SK-N-SH treated with all-trans-retinoic acid at 6 μM for 48 hours (cell line): ENCODE results near the gene LY6G5C.

Source experiments
- ATAC-seq: fragments of 200-7000 bp; cut with Tn5 transposase; 3 replicates; pipeline ENCODE4 v1.9.1; 2020; ENCODE audit warnings: mild to moderate bottlenecking, moderate library complexity
- ARNTL ChIP-seq: fragments of 450-650 bp; formaldehyde crosslinking; IDR thresholded peaks from 2 replicates; pipeline ENCODE4 v1.5.0; 2020; ENCODE audit warnings: low read depth, mild to moderate bottlenecking, moderate library complexity, borderline replicate concordance
- BACH2 ChIP-seq: fragments of 250-450 bp; sonication (Bioruptor Pico); IDR thresholded peaks from 2 replicates; pipeline ENCODE4 v1.9.0; 2021; ENCODE audit warnings: mild to moderate bottlenecking, borderline replicate concordance
- CREB5 ChIP-seq: fragments of 250-450 bp; sonication (Bioruptor Pico); IDR thresholded peaks from 2 replicates; pipeline ENCODE4 v1.5.1; 2020; ENCODE audit warnings: low read depth, mild to moderate bottlenecking, moderate library complexity
- CSDC2 ChIP-seq: fragments of 250-450 bp; sonication (Bioruptor Pico); IDR thresholded peaks from 2 replicates; pipeline ENCODE4 v1.5.0; 2020; ENCODE audit warnings: mild to moderate bottlenecking, moderate library complexity
- CSRNP3 ChIP-seq: fragments of 250-450 bp; sonication (Bioruptor Pico); IDR thresholded peaks from 2 replicates; pipeline ENCODE4 v1.5.1; 2021; ENCODE audit warnings: mild to moderate bottlenecking, moderate library complexity
- ESRRG ChIP-seq: fragments of 250-450 bp; sonication (Bioruptor Pico); IDR thresholded peaks from 2 replicates; pipeline ENCODE4 v1.6.1; 2021; ENCODE audit warnings: mild to moderate bottlenecking
- GLIS3 ChIP-seq: fragments of 250-450 bp; sonication (Bioruptor Pico); IDR thresholded peaks from 2 replicates; pipeline ENCODE4 v1.5.0; 2020; ENCODE audit warnings: mild to moderate bottlenecking, moderate library complexity
- ISL1 ChIP-seq: fragments of 250-450 bp; sonication (Bioruptor Pico); IDR thresholded peaks from 2 replicates; pipeline ENCODE4 v2.1.2; 2022; ENCODE audit warnings: mild to moderate bottlenecking, moderate library complexity
- OSR1 ChIP-seq: fragments of 250-450 bp; sonication (Bioruptor Pico); IDR thresholded peaks from 2 replicates; pipeline ENCODE4 v1.8.0; 2022; ENCODE audit warnings: moderate library complexity, mild to moderate bottlenecking, inconsistent platforms
- PATZ1 ChIP-seq: fragments of 250-450 bp; sonication (Bioruptor Pico); IDR thresholded peaks from 2 replicates; pipeline ENCODE4 v1.8.0; 2020; ENCODE audit warnings: mild to moderate bottlenecking, moderate library complexity, borderline replicate concordance
- POU6F1 ChIP-seq: fragments of 250-450 bp; sonication (Bioruptor Pico); IDR thresholded peaks from 2 replicates; pipeline ENCODE4 v1.8.0; 2021; ENCODE audit warnings: low read depth, mild to moderate bottlenecking, moderate library complexity, borderline replicate concordance
- PPARA ChIP-seq: fragments of 250-450 bp; sonication (Bioruptor Pico); IDR thresholded peaks from 2 replicates; pipeline ENCODE4 v1.5.0; 2020; ENCODE audit warnings: mild to moderate bottlenecking, borderline replicate concordance
- RARB ChIP-seq: fragments of 250-450 bp; sonication (Bioruptor Pico); IDR thresholded peaks from 2 replicates; pipeline ENCODE4 v1.8.0; 2021; ENCODE audit warnings: mild to moderate bottlenecking, moderate library complexity
- SNAI2 ChIP-seq: fragments of 250-450 bp; sonication (Bioruptor Pico); IDR thresholded peaks from 2 replicates; pipeline ENCODE4 v1.5.0; 2020; ENCODE audit warnings: mild to moderate bottlenecking, moderate library complexity
- TOX ChIP-seq: fragments of 250-450 bp; sonication (Bioruptor Pico); IDR thresholded peaks from 2 replicates; pipeline ENCODE4 v1.8.0; 2021; ENCODE audit warnings: mild to moderate bottlenecking, moderate library complexity, borderline replicate concordance
- TSHZ2 ChIP-seq: fragments of 250-450 bp; sonication (Bioruptor Pico); IDR thresholded peaks from 2 replicates; pipeline ENCODE4 v1.5.0; 2020; ENCODE audit warnings: mild to moderate bottlenecking, moderate library complexity
- ZC3H10 ChIP-seq: fragments of 250-450 bp; sonication (Bioruptor Pico); IDR thresholded peaks from 2 replicates; pipeline ENCODE4 v1.5.1; 2021; ENCODE audit warnings: mild to moderate bottlenecking, moderate library complexity
- ZFP3 ChIP-seq: fragments of 250-450 bp; sonication (Bioruptor Pico); IDR thresholded peaks from 2 replicates; pipeline ENCODE4 v1.5.0; 2020; ENCODE audit warnings: mild to moderate bottlenecking, moderate library complexity
- ZFP30 ChIP-seq: fragments of 450-650 bp; formaldehyde crosslinking; IDR thresholded peaks from 2 replicates; pipeline ENCODE4 v1.5.0; 2022; ENCODE audit warnings: mild to moderate bottlenecking, moderate library complexity
- ZNF565 ChIP-seq: fragments of 450-650 bp; formaldehyde crosslinking; conservative IDR thresholded peaks from 2 replicates; pipeline ENCODE4 v1.5.0; 2020; ENCODE audit warnings: low read depth, mild to moderate bottlenecking, moderate library complexity
- ZNF70 ChIP-seq: fragments of 450-650 bp; formaldehyde crosslinking; IDR thresholded peaks from 2 replicates; pipeline ENCODE4 v1.5.0; 2020; ENCODE audit warnings: mild to moderate bottlenecking, moderate library complexity
- ZNF8 ChIP-seq: fragments of 450-650 bp; formaldehyde crosslinking; IDR thresholded peaks from 2 replicates; pipeline ENCODE4 v1.5.0; 2020; ENCODE audit warnings: mild to moderate bottlenecking, moderate library complexity

LY6G5C gene

GRCh38 chr6:31687321-31687720, 6.5 kb upstream of the LY6G5C start:
- ATAC-seq = no peak
- TF ChIP-seq RARB = no peak
- no peak for TF ChIP-seq POU6F1 (CRISPR knock-in tag)
- TF ChIP-seq ARNTL = no peak
- no peak for TF ChIP-seq ZNF565 (CRISPR knock-in tag)
- no peak for TF ChIP-seq ESRRG (CRISPR knock-in tag)
- no peak for TF ChIP-seq ZC3H10
- TF ChIP-seq ZNF8 (CRISPR knock-in tag) = no peak
- TF ChIP-seq PATZ1 (CRISPR knock-in tag) = no peak
- TF ChIP-seq CSDC2 (CRISPR knock-in tag) = no peak
- no peak for TF ChIP-seq CREB5
- no peak for TF ChIP-seq GLIS3
- TF ChIP-seq PPARA (CRISPR knock-in tag) = no peak
- TF ChIP-seq CSRNP3 (CRISPR knock-in tag) = no peak
- TF ChIP-seq TSHZ2 (CRISPR knock-in tag) = no peak
- TF ChIP-seq TOX (CRISPR knock-in tag) = no peak
- TF ChIP-seq OSR1 (CRISPR knock-in tag) = no peak
- no peak for TF ChIP-seq ZFP30 (CRISPR knock-in tag)
- TF ChIP-seq BACH2 (CRISPR knock-in tag) = no peak

GRCh38 chr6:31686483-31686882, 5.6 kb upstream of the LY6G5C start:
- ATAC-seq = no peak
- TF ChIP-seq CSRNP3 (CRISPR knock-in tag) (no peak), ZNF565 (CRISPR knock-in tag) (no peak), CREB5 (no peak), ESRRG (CRISPR knock-in tag) (no peak), ZC3H10 (no peak), ISL1 (CRISPR knock-in tag) (no peak), CSDC2 (CRISPR knock-in tag) (no peak), GLIS3 (no peak), ZNF70 (no peak), ZFP3 (CRISPR knock-in tag) (no peak), TSHZ2 (CRISPR knock-in tag) (no peak), ARNTL (no peak), SNAI2 (no peak), BACH2 (CRISPR knock-in tag) (no peak)
- TF ChIP-seq, all 23 proteins: peak for 0
